SK-N-MC (cell line): ENCODE measurements around the gene LIN52.

Experiments used
- DNase-seq: peaks from one replicate; pipeline ENCODE4 v3.0.0-alpha.2; 2011; ENCODE audit warnings: low read depth, low spot score
- H3K27ac ChIP-seq: fragments of 200-600 bp; sonication (generic); 2 replicates; pipeline ENCODE4 v1.5.1; 2016; ENCODE audit warnings: mixed run types
- H3K36me3 ChIP-seq: fragments of 200-600 bp; sonication (generic); 2 replicates; pipeline ENCODE4 v1.6.1; 2017; ENCODE audit warnings: antibody characterized with exemption, low read length, mixed read lengths; ENCODE audit not compliant: insufficient read depth
- H3K4me3 ChIP-seq: fragments of 200-600 bp; sonication (generic); 2 replicates; pipeline ENCODE4 v1.5.1; 2016
- H3K9ac ChIP-seq: fragments of 200-600 bp; sonication (generic); 2 replicates; pipeline ENCODE4 v1.8.0; 2017; ENCODE audit warnings: mixed run types, mixed read lengths; ENCODE audit not compliant: insufficient read length
- H3K9me3 ChIP-seq: fragments of 200-600 bp; sonication (generic); 2 replicates; pipeline ENCODE4 v1.6.1; 2017; ENCODE audit warnings: low read depth, mild to moderate bottlenecking, antibody characterized with exemption, low read length, moderate library complexity, mixed read lengths
- EZH2 ChIP-seq: fragments of 200-600 bp; sonication (generic); IDR thresholded peaks from one replicate; pipeline ENCODE4 v1.6.1; 2017; ENCODE audit warnings: antibody characterized with exemption
- FOXP2 ChIP-seq: optimal IDR thresholded peaks from 2 replicates; pipeline ENCODE3; 2011; ENCODE audit warnings: mild to moderate bottlenecking, moderate library complexity; ENCODE audit not compliant: insufficient read depth; ENCODE audit errors: extremely low read length, control extremely low read depth
- POLR2AphosphoS5 ChIP-seq: IDR thresholded peaks from 2 replicates; pipeline ENCODE4 v1.6.1; 2012; ENCODE audit warnings: mild to moderate bottlenecking, low read depth, low read length, borderline replicate concordance

LIN52 gene

DNA sequence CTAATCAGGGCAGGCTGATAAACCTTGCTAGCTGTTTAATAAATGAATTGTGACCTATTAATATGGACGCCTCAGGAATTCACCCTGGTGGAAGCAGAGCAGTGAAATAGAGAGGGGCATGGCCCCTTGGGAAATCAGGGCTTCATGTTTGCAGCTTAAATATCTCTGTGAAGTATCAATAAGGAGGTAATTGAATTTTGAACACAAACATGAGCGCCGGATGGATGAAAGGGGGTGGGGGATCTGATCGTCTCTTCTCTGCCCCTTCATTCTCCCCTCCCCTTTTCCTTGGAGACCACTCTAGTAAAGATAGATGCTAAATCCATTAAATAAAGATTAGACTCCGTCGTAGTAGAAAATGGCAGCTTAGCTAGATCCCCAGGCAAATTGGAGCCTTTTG is 70.5 kb downstream of the LIN52 start:
- no peak overlapping the region for H3K4me3 ChIP-seq
- DNase-seq: no peak
- no peak overlapping the region for H3K9ac ChIP-seq
- H3K27ac ChIP-seq: no peak overlapping the region
- no peaks in the 10 kb centered on the region for H3K36me3 ChIP-seq
- no peaks in the 10 kb centered on the region for H3K9me3 ChIP-seq
- TF ChIP-seq FOXP2 (no peak), POLR2AphosphoS5 (no peak), EZH2 (no peak)

DNA sequence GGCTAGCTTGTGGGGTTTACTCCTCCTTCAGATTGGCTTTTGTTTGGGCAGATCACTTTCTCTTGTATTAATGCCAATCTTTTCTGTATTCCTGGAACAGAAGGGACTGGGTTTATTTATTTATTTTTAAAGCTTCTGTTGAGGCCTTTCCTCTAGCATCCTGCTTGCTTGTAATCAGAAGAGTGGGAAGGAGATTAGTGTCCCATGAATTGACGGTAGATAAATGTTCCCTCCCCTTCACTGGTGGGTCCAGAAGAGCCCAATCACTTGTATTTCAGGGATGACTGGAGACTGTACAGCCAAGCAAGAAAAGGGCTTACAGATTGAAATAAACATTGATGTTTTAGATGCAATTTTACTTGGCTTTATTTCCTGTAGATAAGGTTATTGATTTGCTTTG is 71.0 kb downstream of the LIN52 start:
- no peak for DNase-seq
- TF ChIP-seq FOXP2: no peak
- TF ChIP-seq EZH2: no peak
- TF ChIP-seq POLR2AphosphoS5: no peak
- H3K36me3 ChIP-seq: no peaks in the 10 kb centered on the region
- no peaks in the 10 kb centered on the region for H3K9me3 ChIP-seq
- no peak overlapping the region for H3K27ac ChIP-seq
- no peak overlapping the region for H3K9ac ChIP-seq
- H3K4me3 ChIP-seq: no peak overlapping the region

DNA sequence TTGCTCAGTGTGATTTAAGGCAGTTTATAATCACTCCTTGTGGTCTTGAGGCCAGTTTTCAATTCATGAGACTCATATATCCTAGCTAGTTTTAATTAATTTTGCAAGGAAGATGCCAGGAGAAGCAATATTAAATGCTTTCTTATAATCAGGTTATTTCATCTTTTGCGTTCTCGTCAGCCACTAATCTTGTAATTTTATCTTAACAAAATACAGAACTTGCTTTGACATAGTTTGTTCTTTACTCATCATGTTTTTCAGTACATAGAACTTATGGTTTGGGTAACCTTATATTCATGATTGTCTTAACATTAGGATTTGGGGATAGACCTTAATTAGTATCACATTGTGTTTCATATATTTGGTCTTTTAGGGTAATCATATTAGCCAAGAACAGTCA is 76.0 kb downstream of the LIN52 start:
- TF ChIP-seq EZH2: no peak
- no peak for TF ChIP-seq POLR2AphosphoS5
- no peak for TF ChIP-seq FOXP2
- no peak overlapping the region for H3K27ac ChIP-seq
- no peaks in the 10 kb centered on the region for H3K9me3 ChIP-seq
- no peaks in the 10 kb centered on the region for H3K36me3 ChIP-seq
- H3K9ac ChIP-seq: no peak overlapping the region
- no peak for DNase-seq
- H3K4me3 ChIP-seq: no peak overlapping the region

DNA sequence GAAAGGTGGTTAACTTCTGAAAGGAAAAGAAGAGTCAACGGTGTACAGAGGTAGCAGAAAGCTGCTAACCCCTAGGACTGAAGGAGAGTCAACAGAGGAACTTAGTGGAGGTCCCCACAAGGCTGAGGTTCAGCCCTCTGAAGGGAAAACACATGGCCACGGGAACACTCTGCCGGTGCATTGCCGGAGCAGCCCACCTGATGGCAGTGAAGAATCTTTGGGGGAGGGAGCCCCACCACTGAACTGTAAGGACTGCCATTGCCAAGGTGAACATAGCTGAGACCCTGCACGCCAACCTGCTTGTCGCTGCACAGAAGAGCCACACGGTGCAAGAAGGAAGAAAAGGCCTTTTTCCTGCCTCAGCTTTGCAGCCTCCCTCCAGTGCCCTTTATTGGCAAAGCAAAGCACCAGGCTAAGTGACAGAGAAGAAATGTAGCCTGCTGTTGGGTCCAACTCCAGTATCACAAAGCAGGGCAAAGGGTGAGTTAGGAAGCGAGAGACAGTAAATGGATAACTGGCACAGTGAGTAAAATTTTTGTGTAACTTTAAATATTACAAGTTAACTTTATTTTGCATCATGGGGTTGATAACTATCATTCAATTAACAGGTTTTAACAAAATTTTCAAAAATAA is 76.9 kb downstream of the LIN52 start:
- H3K9ac ChIP-seq: no peak overlapping the region
- H3K27ac ChIP-seq: no peak overlapping the region
- H3K36me3 ChIP-seq: no peaks in the 10 kb centered on the region
- TF ChIP-seq FOXP2: no peak
- TF ChIP-seq POLR2AphosphoS5: no peak
- no peak for TF ChIP-seq EZH2
- no peaks in the 10 kb centered on the region for H3K9me3 ChIP-seq
- no peak overlapping the region for H3K4me3 ChIP-seq
- no peak for DNase-seq

DNA sequence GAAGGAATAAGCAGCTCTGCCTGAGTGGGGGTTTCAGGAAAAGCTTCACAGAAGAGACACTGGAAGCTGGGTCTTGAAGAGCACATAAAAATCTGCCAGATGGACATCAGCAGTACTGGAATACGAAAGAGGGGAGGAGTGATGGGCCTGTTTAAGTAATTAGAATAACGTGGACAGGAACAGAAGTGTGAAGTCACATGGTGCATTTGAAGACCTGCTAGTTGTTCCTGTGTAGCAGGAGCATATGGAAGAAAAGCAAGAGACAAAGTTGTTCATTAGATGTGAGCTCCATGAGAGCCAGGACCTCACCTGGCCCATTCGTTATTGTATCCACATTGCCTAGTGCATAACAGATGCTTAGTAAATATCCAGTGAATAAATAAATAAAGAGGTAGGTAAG is 85.2 kb downstream of the LIN52 start:
- Histone ChIP-seq H3K9me3 (no peaks in the 10 kb centered on the region), H3K4me3 (no peak overlapping the region), H3K36me3 (no peaks in the 10 kb centered on the region), H3K27ac (no peak overlapping the region), H3K9ac (no peak overlapping the region)
- TF ChIP-seq EZH2 (no peak), POLR2AphosphoS5 (no peak), FOXP2 (no peak)
- DNase-seq: no peak

DNA sequence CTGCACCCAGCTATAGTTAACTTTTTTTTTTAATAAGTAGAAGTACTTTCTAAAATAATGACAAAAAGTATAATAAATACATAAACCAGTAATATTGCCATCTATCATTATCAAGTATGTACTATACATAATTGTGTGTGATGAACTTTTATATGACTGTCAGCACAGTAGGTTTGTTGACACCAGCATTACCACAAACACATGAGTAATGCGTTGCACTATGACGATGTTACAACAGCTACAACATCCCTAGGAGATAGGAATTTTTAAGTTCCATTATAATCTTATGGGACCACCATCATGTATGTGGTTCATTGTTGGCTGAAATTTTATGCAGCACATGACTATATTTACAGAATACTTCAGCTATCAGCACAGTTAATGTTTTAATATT is 91.6 kb downstream of the LIN52 start:
- no peak overlapping the region for H3K4me3 ChIP-seq
- H3K9me3 ChIP-seq: no peaks in the 10 kb centered on the region
- DNase-seq: no peak
- H3K27ac ChIP-seq: no peak overlapping the region
- no peaks in the 10 kb centered on the region for H3K36me3 ChIP-seq
- TF ChIP-seq POLR2AphosphoS5: no peak
- no peak for TF ChIP-seq EZH2
- no peak for TF ChIP-seq FOXP2
- H3K9ac ChIP-seq: no peak overlapping the region

DNA sequence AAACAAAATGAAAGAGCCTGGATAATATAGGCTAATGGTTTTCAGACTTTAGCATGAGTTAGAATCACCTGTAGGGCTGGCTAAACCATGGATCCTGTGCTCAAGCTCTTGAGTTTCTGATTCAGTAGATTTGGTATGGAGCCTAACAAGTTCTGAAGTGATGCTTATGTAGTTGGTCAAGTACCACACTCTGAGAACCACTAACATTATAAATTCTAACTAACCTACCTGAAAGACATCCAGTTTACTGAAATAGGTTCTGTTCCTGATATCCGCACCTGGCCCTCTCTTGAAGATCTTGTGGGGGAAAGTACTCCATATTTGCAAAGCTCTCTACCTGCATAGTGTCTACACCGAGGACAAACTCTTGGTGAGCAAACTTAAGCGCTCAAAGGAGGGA is 95.1 kb downstream of the LIN52 start:
- Histone ChIP-seq H3K9ac (no peak overlapping the region), H3K36me3 (no peaks in the 10 kb centered on the region), H3K9me3 (no peaks in the 10 kb centered on the region), H3K27ac (no peak overlapping the region), H3K4me3 (no peak overlapping the region)
- TF ChIP-seq EZH2 (no peak), POLR2AphosphoS5 (no peak), FOXP2 (no peak)
- no peak for DNase-seq

DNA sequence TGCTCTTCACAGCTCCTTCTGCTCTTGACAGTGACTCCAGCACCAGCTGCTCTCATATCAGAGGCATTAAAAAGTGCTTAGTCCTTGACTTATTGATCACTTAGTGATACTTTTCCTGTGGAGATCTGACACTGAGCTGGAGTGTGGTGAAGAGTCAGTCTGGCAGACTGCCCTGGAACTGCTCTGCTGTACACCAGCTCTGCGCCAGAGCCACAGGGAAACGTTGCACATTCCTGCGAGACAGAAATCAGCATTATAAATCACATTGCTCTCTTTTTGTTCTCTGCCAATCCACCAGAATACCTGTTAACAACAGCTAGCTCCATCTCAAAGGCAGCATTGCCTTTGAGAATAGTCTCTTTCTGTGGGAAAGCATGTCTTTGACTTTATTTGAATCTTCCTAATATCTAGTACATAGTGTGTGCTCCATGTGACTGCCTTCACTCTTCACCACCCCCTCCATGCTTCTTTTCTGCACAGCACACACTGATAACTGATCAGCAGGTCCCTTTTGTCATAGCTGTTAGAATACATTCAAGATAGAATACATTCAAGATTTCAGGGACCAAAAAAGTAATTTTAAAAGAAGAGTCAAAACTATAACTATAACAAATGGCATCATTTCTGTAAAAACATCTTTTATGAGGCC is 106.3 kb downstream of the LIN52 start:
- no peak for TF ChIP-seq POLR2AphosphoS5
- no peak for TF ChIP-seq FOXP2
- TF ChIP-seq EZH2: no peak
- H3K9me3 ChIP-seq: no peaks in the 10 kb centered on the region
- H3K9ac ChIP-seq: no peak overlapping the region
- H3K27ac ChIP-seq: no peak overlapping the region
- no peaks in the 10 kb centered on the region for H3K36me3 ChIP-seq
- no peak for DNase-seq
- H3K4me3 ChIP-seq: no peak overlapping the region
